ENCODE results near the gene MIA3.

DNA sequence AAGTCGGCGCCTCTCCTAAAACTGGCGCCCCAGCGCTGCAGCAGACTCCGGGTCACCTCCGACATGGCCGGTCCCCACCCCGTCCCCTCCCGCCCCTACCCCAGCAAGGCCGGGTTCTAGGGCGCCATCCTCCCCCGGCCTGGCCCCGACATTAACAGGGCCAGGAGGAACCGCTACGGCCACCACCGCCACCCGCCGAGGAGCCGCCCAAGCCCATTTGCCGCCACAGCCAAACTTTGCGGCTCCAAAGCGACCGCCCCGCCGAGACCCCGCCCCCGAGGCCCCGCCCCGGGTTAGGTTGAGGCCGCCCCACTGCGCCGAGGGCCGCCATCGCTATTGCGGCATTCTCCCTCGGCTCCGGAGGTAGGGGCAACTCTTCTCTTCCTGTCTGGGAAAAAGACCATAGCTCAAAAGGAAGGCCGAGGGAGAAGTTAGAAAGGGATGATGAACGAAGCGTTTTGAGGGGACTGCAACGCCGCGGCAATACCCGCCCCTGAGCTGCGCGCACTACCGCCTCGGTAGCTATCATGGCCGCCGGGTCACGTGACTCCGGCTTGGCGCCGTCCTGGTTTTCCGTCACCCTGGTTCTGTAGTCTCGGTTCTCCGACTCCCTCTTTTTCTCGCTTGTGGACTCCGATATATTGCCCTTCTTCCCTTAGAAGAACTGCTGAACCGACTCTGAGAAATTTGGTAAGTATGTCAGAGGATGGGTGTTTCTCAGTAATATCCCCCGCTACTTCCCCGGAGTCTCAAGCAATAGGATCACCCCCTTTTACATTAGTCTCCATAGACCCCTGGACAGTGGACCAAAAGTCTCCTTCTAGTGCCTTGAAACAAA is 94.6 kb downstream of the MIA3 start, which contains the start of the genes AIDA and BROX:
- TF ChIP-seq MXI1 (IDR thresholded peaks at IDR 0.05; ENCODE audit: borderline replicate concordance, low read depth, low read length) (no peak), POLR2A (IDR thresholded peaks at IDR 0.05; ENCODE audit: low read depth, low read length) (peak; percentile 52; the same call in 1 of the 2 replicates)
- TF ChIP-seq, protein P1, sequence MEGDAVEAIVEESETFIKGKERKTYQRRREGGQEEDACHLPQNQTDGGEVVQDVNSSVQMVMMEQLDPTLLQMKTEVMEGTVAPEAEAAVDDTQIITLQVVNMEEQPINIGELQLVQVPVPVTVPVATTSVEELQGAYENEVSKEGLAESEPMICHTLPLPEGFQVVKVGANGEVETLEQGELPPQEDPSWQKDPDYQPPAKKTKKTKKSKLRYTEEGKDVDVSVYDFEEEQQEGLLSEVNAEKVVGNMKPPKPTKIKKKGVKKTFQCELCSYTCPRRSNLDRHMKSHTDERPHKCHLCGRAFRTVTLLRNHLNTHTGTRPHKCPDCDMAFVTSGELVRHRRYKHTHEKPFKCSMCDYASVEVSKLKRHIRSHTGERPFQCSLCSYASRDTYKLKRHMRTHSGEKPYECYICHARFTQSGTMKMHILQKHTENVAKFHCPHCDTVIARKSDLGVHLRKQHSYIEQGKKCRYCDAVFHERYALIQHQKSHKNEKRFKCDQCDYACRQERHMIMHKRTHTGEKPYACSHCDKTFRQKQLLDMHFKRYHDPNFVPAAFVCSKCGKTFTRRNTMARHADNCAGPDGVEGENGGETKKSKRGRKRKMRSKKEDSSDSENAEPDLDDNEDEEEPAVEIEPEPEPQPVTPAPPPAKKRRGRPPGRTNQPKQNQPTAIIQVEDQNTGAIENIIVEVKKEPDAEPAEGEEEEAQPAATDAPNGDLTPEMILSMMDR (conservative IDR thresholded peaks at IDR 0.05; ENCODE audit: low read depth, low read length): no peak
